SK-N-DZ (cell line): ENCODE results near the gene KRTAP3-3. TPM values are rescaled to one million over a fixed set of nuclear protein-coding genes. Genes with fewer than 3 reads are reported as not detected.
"Not testable (repeated sequence)": the region's sequence is repeated elsewhere in the genome, so short reads cannot be mapped to it uniquely, and the experiment has no call there.

Experiments used
- DNase-seq: peaks from one replicate; pipeline ENCODE4 v3.0.0-alpha.2; 2015; ENCODE audit warnings: low spot score
- polyA plus RNA-seq, 2 experiments: library from polyadenylated mRNA; depleted of rRNA; stranded (reverse); fragments of >200 nt; gene quantifications; 2 replicates each; pipeline ENCODE4 v1.2.3, GENCODE V29; 2014

Gene KRTAP3-3
- polyA plus RNA-seq (2014; cell fraction: cytosol; rRNA removed): not detected in 2 replicates
- not detected in 2 replicates for polyA plus RNA-seq (2014; cell fraction: nucleus; rRNA removed)

- no peak for DNase-seq
These were observed at the start of gene KRTAP3-3 for GRCh38 chr17:40993839-40994238. TSS of gene KRTAP3-3 (minus strand) at chr17:40994164. CDS start at chr17:40994097, 67 bp downstream.

- no peak for DNase-seq
These were observed 49.0 kb upstream of the KRTAP3-3 start for GRCh38 chr17:41042953-41043352.

GRCh38 chr17:41040783-41041571, 47.0 kb upstream of the KRTAP3-3 start, which contains the start of gene KRTAP1-1:
TSS of gene KRTAP1-1 (minus strand) at chr17:41041450. CDS start at chr17:41041397, 53 bp downstream.
- DNase-seq: not testable (repeated sequence)

- no peak for DNase-seq
These were observed 43.9 kb upstream of the KRTAP3-3 start for GRCh38 chr17:41037853-41038350.

- DNase-seq: not testable (repeated sequence)
These were observed 40.5 kb upstream of the KRTAP3-3 start, which contains the start of gene KRTAP1-3 for GRCh38 chr17:41034346-41034935. TSS of gene KRTAP1-3 (minus strand) at chr17:41034874. CDS start at chr17:41034821, 53 bp downstream.

- no peak for DNase-seq
These were observed 35.8 kb upstream of the KRTAP3-3 start, which contains the start of gene KRTAP1-4 for GRCh38 chr17:41029633-41030245. TSS of gene KRTAP1-4 (minus strand) at chr17:41030195. CDS start at chr17:41030078, 117 bp downstream.

- DNase-seq: no peak
These were observed 32.9 kb upstream of the KRTAP3-3 start, which contains the start of gene KRTAP1-5 for GRCh38 chr17:41026715-41027471. TSS of gene KRTAP1-5 (minus strand) at chr17:41027208. CDS start at chr17:41027155, 53 bp downstream.

GRCh38 chr17:41024697-41025096, 30.7 kb upstream of the KRTAP3-3 start:
- no peak for DNase-seq

GRCh38 chr17:41020336-41020735, 26.4 kb upstream of the KRTAP3-3 start:
- DNase-seq: no peak

- DNase-seq: no peak
These were observed 25.5 kb upstream of the KRTAP3-3 start for GRCh38 chr17:41019415-41019814.

GRCh38 chr17:41018541-41018940, 24.6 kb upstream of the KRTAP3-3 start:
- DNase-seq: no peak

GRCh38 chr17:41016578-41017215, 22.7 kb upstream of the KRTAP3-3 start:
- DNase-seq: no peak

GRCh38 chr17:41015454-41015853, 21.5 kb upstream of the KRTAP3-3 start:
- no peak for DNase-seq

- DNase-seq: peak; percentile 35
These were observed 19.6 kb upstream of the KRTAP3-3 start for GRCh38 chr17:41013606-41014005.

GRCh38 chr17:41013181-41013580, 19.2 kb upstream of the KRTAP3-3 start:
- no peak for DNase-seq

- no peak for DNase-seq
These were observed 18.6 kb upstream of the KRTAP3-3 start for GRCh38 chr17:41012326-41013120.

- no peak for DNase-seq
These were observed 16.5 kb upstream of the KRTAP3-3 start for GRCh38 chr17:41010441-41010840.

GRCh38 chr17:41009936-41010335, 16.0 kb upstream of the KRTAP3-3 start:
- DNase-seq: no peak

- DNase-seq: no peak
These were observed 15.4 kb upstream of the KRTAP3-3 start for GRCh38 chr17:41009301-41009760.
